ENCODE results near the gene ABLIM3. TPM values are rescaled to one million over a fixed set of nuclear protein-coding genes. Genes with fewer than 3 reads are reported as not detected.

Gene ABLIM3
- total and polyA plus RNA-seq, 2 of the 13 experiments (the other 11 are each of a cell fraction or from before 2014, with no cell fraction given) = 0.53 to 6.3 TPM

DNA sequence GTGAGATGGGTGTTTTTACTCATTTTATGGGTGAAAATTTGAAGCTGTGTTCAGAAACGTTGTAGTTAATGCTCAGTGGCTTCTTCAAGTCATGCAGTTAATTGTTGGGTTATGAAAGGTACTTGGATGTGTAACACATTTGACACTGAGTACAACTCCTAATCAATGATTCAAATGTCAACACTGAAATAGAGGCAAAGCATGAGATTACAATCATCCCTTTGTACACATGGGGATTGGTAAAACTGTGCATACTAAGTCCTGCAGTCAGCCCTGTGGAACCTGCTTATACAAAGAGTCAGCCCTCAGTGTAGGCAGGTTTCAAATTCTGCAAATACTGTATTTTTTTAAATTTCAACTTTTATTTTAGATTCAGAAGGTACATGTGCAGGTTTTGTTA is 3.3 kb downstream of the ABLIM3 start:
- Histone ChIP-seq H3K4me2 (ENCODE audit: low read depth, low read length) (peak overlapping the region; percentile 27; the same call in 1 of the 2 replicates), H3K27ac (ENCODE audit: extremely low read length, insufficient read depth, low read length) (no peak overlapping the region), H3K79me2 (ENCODE audit: insufficient read depth, low read length) (no peaks in the 10 kb centered on the region), H3K9ac (ENCODE audit: insufficient read depth, low read depth, low read length) (no peak overlapping the region), H3K9me3 (ENCODE audit: low read length) (no peaks in the 10 kb centered on the region), H3K4me1 (ENCODE audit: insufficient read depth, low read length) (peaks cover 62% of the 10 kb centered on the region), H3K4me3 (replicated peaks in 1 of 3; ENCODE audit: insufficient read depth in 1 of 3, low read depth in 2 of 3, low read length in 3 of 3) (no peak overlapping the region), H3K36me3 (replicated peaks in 1 of 2; ENCODE audit: control insufficient read depth in 1 of 2, insufficient read depth in 2 of 2, low read length in 2 of 2) (no peaks in the 10 kb centered on the region), H2AFZ (ENCODE audit: low read length) (no peak overlapping the region), H4K20me1 (ENCODE audit: insufficient read depth, low read length) (no peaks in the 10 kb centered on the region), H3K27me3 (ENCODE audit: control insufficient read depth in 1 of 2, insufficient read depth in 2 of 2, low read length in 2 of 2) (peaks cover 0 to 3% of the 10 kb centered on the region in 2 experiments; a peak in 3 of 5 replicates)
- in situ Hi-C loops (cut with HindIII; ENCODE audit: extremely low pct_ligation_motif_present, low pct_unique_long_range_greater_than_20kb) (loop anchor here (5.0 to 25.0 kb wide), 2 partner anchors 83 to 418 kb away; partner anchors contain the start of gene CSNK1A1), intact Hi-C loops (cut with micrococcal nuclease; ENCODE audit: unreplicated experiment) (loop anchor here (1.0 to 10.0 kb wide), 3 partner anchors 30 to 420 kb away; no protein-coding TSS in a partner anchor)
- ATAC-seq (peak; percentile 53), DNase-seq (ENCODE audit: low spot score) (peak; percentile 75), FAIRE-seq (no peak)
- ChIA-PET POLR2A (interaction anchor here (1.4 to 4.9 kb wide), 3 partner anchors 8 to 30 kb away, joined by 4 to 68 read pairs (median 35); no protein-coding TSS in a partner anchor), CTCF (ENCODE audit: low intra/inter-chr PET ratio, low total read pairs) (no interaction called here)
- BruUV-seq (replicated peaks) = no TSS peak
- 0% methylated on average over 1 of the region's 1 CpG for WGBS (ENCODE audit: low lambda C conversion rate)
- TF ChIP-seq, protein P1, sequence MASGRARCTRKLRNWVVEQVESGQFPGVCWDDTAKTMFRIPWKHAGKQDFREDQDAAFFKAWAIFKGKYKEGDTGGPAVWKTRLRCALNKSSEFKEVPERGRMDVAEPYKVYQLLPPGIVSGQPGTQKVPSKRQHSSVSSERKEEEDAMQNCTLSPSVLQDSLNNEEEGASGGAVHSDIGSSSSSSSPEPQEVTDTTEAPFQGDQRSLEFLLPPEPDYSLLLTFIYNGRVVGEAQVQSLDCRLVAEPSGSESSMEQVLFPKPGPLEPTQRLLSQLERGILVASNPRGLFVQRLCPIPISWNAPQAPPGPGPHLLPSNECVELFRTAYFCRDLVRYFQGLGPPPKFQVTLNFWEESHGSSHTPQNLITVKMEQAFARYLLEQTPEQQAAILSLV (CRISPR knock-in tag; IDR thresholded peaks at IDR 0.05; ENCODE audit: borderline replicate concordance) = no peak
- TF ChIP-seq NFIC (IDR thresholded peaks at IDR 0.05; ENCODE audit: low read length) (no peak), ZNF326 (CRISPR knock-in tag; IDR thresholded peaks at IDR 0.05; ENCODE audit: borderline replicate concordance) (no peak), GATAD2A (CRISPR knock-in tag; IDR thresholded peaks at IDR 0.05) (peak; percentile 33; the same call in 1 of the 2 replicates), FOXK2 (IDR thresholded peaks at IDR 0.05) (no peak), SAP130 (CRISPR knock-in tag; IDR thresholded peaks at IDR 0.05; ENCODE audit: low read depth) (peak; percentile 31; the same call in 1 of the 2 replicates), FOXK1 (CRISPR knock-in tag; IDR thresholded peaks at IDR 0.05; ENCODE audit: borderline replicate concordance, low read depth) (peak; percentile 30; the same call in 1 of the 2 replicates), SNAI1 (CRISPR knock-in tag; IDR thresholded peaks at IDR 0.05; ENCODE audit: borderline replicate concordance) (no peak), ZSCAN21 (CRISPR knock-in tag; IDR thresholded peaks at IDR 0.05; ENCODE audit: borderline replicate concordance) (peak; percentile 35; the same call in 1 of the 2 replicates), RXRB (CRISPR knock-in tag; IDR thresholded peaks at IDR 0.05; ENCODE audit: borderline replicate concordance) (peak; percentile 14; the same call in 1 of the 2 replicates), ZNF674 (CRISPR knock-in tag; IDR thresholded peaks at IDR 0.05; ENCODE audit: low read depth) (no peak), ONECUT2 (CRISPR knock-in tag; IDR thresholded peaks at IDR 0.05) (no peak), HNRNPUL1 (IDR thresholded peaks at IDR 0.05; ENCODE audit: low read depth, low read length) (no peak), MTF2 (CRISPR knock-in tag; IDR thresholded peaks at IDR 0.05; ENCODE audit: borderline replicate concordance) (no peak), ZNF607 (CRISPR knock-in tag; IDR thresholded peaks at IDR 0.05; ENCODE audit: borderline replicate concordance) (no peak), FOXA3 (CRISPR knock-in tag; IDR thresholded peaks at IDR 0.05) (peak; percentile 91)
- TF ChIP-seq, protein P2, sequence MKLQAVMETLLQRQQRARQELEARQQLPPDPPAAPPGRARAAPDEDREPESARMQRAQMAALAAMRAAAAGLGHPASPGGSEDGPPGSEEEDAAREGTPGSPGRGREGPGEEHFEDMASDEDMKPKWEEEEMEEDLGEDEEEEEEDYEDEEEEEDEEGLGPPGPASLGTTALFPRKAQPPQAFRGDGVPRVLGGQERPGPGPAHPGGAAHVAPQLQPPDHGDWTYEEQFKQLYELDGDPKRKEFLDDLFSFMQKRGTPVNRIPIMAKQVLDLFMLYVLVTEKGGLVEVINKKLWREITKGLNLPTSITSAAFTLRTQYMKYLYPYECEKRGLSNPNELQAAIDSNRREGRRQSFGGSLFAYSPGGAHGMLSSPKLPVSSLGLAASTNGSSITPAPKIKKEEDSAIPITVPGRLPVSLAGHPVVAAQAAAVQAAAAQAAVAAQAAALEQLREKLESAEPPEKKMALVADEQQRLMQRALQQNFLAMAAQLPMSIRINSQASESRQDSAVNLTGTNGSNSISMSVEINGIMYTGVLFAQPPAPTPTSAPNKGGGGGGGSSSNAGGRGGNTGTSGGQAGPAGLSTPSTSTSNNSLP (IDR thresholded peaks at IDR 0.05; ENCODE audit: low read depth, low read length) = peak; percentile 36; the same call in 1 of the 2 replicates
- TF ChIP-seq, protein P3, sequence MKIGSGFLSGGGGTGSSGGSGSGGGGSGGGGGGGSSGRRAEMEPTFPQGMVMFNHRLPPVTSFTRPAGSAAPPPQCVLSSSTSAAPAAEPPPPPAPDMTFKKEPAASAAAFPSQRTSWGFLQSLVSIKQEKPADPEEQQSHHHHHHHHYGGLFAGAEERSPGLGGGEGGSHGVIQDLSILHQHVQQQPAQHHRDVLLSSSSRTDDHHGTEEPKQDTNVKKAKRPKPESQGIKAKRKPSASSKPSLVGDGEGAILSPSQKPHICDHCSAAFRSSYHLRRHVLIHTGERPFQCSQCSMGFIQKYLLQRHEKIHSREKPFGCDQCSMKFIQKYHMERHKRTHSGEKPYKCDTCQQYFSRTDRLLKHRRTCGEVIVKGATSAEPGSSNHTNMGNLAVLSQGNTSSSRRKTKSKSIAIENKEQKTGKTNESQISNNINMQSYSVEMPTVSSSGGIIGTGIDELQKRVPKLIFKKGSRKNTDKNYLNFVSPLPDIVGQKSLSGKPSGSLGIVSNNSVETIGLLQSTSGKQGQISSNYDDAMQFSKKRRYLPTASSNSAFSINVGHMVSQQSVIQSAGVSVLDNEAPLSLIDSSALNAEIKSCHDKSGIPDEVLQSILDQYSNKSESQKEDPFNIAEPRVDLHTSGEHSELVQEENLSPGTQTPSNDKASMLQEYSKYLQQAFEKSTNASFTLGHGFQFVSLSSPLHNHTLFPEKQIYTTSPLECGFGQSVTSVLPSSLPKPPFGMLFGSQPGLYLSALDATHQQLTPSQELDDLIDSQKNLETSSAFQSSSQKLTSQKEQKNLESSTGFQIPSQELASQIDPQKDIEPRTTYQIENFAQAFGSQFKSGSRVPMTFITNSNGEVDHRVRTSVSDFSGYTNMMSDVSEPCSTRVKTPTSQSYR (CRISPR knock-in tag; IDR thresholded peaks at IDR 0.05; ENCODE audit: borderline replicate concordance) = peak; percentile 7; the same call in 1 of the 2 replicates
